HL-60 (cell line): ENCODE data around the gene CORT.

Source experiments
- DNase-seq, 2 experiments: peaks; one replicate each; pipeline ENCODE4 v3.0.0-alpha.2; 2010 to 2020; ENCODE audit warnings: low read depth in 1 of 2, low spot score in 1 of 2
- H3K27ac ChIP-seq: fragments of 250-450 bp; sonication (Bioruptor Pico); replicated peaks from 2 replicates; pipeline ENCODE4 v1.5.1; 2020; ENCODE audit warnings: mild to moderate bottlenecking, moderate library complexity
- H3K27me3 ChIP-seq: fragments of 250-450 bp; sonication (Bioruptor Pico); 2 replicates; pipeline ENCODE4 v1.5.1; 2021; ENCODE audit warnings: mild to moderate bottlenecking, moderate library complexity; ENCODE audit not compliant: insufficient read depth, poor library complexity, severe bottlenecking
- H3K4me3 ChIP-seq: replicated peaks from 2 replicates; pipeline ENCODE4 v1.5.1; 2011; ENCODE audit warnings: mild to moderate bottlenecking, control low read depth, low read length; ENCODE audit not compliant: insufficient read depth
- CTCF ChIP-seq: IDR thresholded peaks from one replicate; pipeline ENCODE4 v1.5.1; 2011; ENCODE audit warnings: low read length, control low read depth, inconsistent platforms; ENCODE audit not compliant: insufficient read depth
- GABPA ChIP-seq: IDR thresholded peaks from 2 replicates; pipeline ENCODE4 v1.6.1; 2012; ENCODE audit warnings: low read depth
- POLR2AphosphoS5 ChIP-seq: IDR thresholded peaks from 2 replicates; pipeline ENCODE4 v1.6.1; 2012; ENCODE audit warnings: low read depth
- REST ChIP-seq: IDR thresholded peaks from 2 replicates; pipeline ENCODE4 v1.6.1; 2012; ENCODE audit warnings: low read depth; ENCODE audit not compliant: insufficient replicate concordance
- SPI1 ChIP-seq: IDR thresholded peaks from 2 replicates; pipeline ENCODE4 v1.6.1; 2012; ENCODE audit warnings: low read depth, mild to moderate bottlenecking, borderline replicate concordance

Gene CORT

GRCh38 chr1:10444248-10444647 is 5.6 kb upstream of the CORT start:
- no peak overlapping the region for H3K27ac ChIP-seq
- no peak overlapping the region for H3K4me3 ChIP-seq
- TF ChIP-seq POLR2AphosphoS5 (no peak), GABPA (no peak), CTCF (no peak), REST (no peak), SPI1 (no peak)
- DNase-seq: no peak
- no peaks in the 10 kb centered on the region for H3K27me3 ChIP-seq

GRCh38 chr1:10444795-10445397 is 4.9 kb upstream of the CORT start:
- no peak overlapping the region for H3K27ac ChIP-seq
- TF ChIP-seq POLR2AphosphoS5: no peak
- TF ChIP-seq SPI1: no peak
- TF ChIP-seq GABPA: no peak
- no peak for TF ChIP-seq REST
- no peak for TF ChIP-seq CTCF
- no peaks in the 10 kb centered on the region for H3K27me3 ChIP-seq
- no peak for DNase-seq
- H3K4me3 ChIP-seq: no peak overlapping the region

- no peak for DNase-seq
- Histone ChIP-seq H3K27ac (no peak overlapping the region), H3K27me3 (no peaks in the 10 kb centered on the region), H3K4me3 (no peak overlapping the region)
- TF ChIP-seq SPI1: no peak
- no peak for TF ChIP-seq POLR2AphosphoS5
- no peak for TF ChIP-seq GABPA
- TF ChIP-seq CTCF: no peak
- no peak for TF ChIP-seq REST
Observed at GRCh38 chr1:10446790-10447422, 2.9 kb upstream of the CORT start.
